ENCODE data around the gene C10orf88. TPM values are rescaled to one million over a fixed set of nuclear protein-coding genes. Genes with fewer than 3 reads are reported as not detected.

C10orf88 gene, protein sequence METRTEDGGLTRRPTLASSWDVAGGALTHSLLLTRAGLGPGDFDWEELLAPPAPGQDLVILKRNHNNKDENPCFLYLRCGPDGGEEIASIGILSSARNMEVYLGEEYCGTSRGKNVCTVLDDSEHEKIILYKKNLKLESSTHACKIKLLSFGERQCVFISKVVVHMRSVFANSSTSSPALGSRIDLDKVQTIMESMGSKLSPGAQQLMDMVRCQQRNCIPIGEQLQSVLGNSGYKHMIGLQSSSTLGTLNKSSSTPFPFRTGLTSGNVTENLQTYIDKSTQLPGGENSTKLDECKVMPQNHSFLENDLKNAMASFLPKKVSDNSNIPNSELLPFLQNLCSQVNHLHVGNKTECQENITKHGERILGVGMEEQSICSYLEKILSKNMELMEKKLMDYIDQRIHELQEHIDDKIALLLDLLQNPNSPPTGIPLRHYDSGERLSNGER
- total RNA-seq: 9.2 and 10.5 TPM in 2 replicates
- polyA plus RNA-seq: 7.2 and 7.5 TPM in 2 replicates

DNA sequence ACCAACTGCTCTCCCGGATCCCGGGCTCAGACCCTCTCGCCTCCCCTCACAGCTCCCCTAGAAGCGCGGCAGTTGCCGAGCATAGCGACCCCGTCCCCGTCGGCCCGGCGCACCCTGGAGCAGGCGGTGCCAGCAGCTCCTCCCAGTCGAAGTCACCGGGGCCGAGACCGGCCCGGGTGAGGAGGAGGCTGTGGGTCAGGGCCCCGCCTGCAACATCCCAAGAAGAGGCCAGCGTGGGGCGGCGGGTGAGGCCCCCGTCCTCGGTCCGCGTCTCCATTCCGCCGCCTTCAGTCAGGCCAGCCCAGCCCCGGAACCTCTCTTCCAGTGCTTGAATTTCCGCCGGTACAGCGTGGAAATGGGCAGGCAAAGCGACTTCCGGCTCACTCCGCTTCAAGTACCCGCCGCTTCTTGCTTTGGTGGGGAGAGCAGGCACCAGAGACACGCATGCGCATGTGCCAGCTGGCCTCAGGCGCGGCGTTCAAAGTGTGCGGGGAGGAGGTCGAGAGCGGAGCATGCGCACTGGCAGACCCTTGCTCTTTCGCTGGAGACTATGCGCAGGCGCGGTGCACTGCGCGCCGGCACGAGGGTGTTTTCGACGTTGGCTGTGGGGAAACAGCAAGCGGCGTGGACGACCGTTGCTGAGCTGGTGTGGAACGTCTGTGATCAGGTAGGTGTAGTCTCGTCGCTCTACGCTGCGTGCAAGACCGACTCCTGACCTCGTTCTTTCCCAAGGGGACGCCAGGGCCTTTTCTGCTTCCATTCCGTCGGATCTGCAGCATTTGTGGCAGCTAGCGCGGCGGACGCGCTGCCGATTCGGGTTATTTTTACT, at the start of gene C10orf88:
Gene C10orf88 (minus strand): TSS at position 326 of the 829 bp plus-strand sequence. CDS start 49 bp downstream, at position 277.
- peak; percentile 99 for DNase-seq (ENCODE audit: low spot score)
- no peaks in the 10 kb centered on the region for H3K9me3 ChIP-seq (ENCODE audit: low read depth)
- TF ChIP-seq EZH2phosphoT487 (IDR thresholded peaks at IDR 0.05; ENCODE audit: low read depth, severe bottlenecking, unreplicated experiment) (no peak), EZH2 (IDR thresholded peaks at IDR 0.05; ENCODE audit: borderline replicate concordance) (no peak)
- TF ChIP-seq, protein P1, sequence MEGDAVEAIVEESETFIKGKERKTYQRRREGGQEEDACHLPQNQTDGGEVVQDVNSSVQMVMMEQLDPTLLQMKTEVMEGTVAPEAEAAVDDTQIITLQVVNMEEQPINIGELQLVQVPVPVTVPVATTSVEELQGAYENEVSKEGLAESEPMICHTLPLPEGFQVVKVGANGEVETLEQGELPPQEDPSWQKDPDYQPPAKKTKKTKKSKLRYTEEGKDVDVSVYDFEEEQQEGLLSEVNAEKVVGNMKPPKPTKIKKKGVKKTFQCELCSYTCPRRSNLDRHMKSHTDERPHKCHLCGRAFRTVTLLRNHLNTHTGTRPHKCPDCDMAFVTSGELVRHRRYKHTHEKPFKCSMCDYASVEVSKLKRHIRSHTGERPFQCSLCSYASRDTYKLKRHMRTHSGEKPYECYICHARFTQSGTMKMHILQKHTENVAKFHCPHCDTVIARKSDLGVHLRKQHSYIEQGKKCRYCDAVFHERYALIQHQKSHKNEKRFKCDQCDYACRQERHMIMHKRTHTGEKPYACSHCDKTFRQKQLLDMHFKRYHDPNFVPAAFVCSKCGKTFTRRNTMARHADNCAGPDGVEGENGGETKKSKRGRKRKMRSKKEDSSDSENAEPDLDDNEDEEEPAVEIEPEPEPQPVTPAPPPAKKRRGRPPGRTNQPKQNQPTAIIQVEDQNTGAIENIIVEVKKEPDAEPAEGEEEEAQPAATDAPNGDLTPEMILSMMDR (IDR thresholded peaks at IDR 0.05; ENCODE audit: poor library complexity): no peak
- WGBS (ENCODE audit: low lambda C conversion rate, missing lambda C conversion rate): 11% methylated on average over 77 of the region's 77 CpGs
- H3K27me3 ChIP-seq: no peaks in the 10 kb centered on the region
- H3K4me3 ChIP-seq: peak within 1 kb of the TSS; percentile 35
- peak within 1 kb of the TSS; percentile 87 for H2AFZ ChIP-seq
- H4K20me1 ChIP-seq (ENCODE audit: insufficient read depth, poor library complexity, severe bottlenecking): no peaks in the 10 kb centered on the region
- H3K4me2 ChIP-seq: peak within 1 kb of the TSS; percentile 75
- peak within 1 kb of the TSS; percentile 87 for H3K27ac ChIP-seq
- no peaks in the 10 kb centered on the region for H3K9me2 ChIP-seq (replicated peaks; ENCODE audit: insufficient read depth)
- H3K36me3 ChIP-seq (replicated peaks; ENCODE audit: insufficient read depth, low read depth): no peaks in the 10 kb centered on the region
- peaks cover 19% of the 10 kb centered on the region for H3K79me2 ChIP-seq
- H3K4me1 ChIP-seq (ENCODE audit: insufficient read depth): peaks cover 14% of the 10 kb centered on the region

DNA sequence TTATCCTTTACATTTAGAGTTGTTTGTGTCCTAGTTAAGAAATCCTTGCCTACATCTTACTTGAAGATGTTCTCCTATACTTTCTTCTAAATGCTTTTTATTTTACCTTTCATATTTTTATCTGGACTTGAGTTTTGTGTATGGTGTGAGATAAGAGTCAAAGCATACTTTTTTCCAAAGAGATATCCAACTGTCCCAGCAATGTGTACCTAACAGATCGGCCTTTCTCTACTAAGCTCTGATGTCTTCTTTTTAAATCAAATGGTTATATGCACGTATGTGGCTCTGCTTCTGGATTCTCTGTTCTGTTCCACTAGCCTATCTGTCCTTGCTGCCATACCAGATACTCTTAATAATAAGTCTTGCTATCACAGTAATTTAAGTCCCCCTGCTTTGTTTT, 47.3 kb upstream of the C10orf88 start:
- H2AFZ ChIP-seq: no peak overlapping the region
- TF ChIP-seq, protein P1 (IDR thresholded peaks at IDR 0.05; ENCODE audit: poor library complexity): no peak
- no peak for TF ChIP-seq EZH2phosphoT487 (IDR thresholded peaks at IDR 0.05; ENCODE audit: low read depth, severe bottlenecking, unreplicated experiment)
- TF ChIP-seq EZH2 (IDR thresholded peaks at IDR 0.05; ENCODE audit: borderline replicate concordance): no peak
- H3K4me3 ChIP-seq: no peak overlapping the region
- no peaks in the 10 kb centered on the region for H3K9me3 ChIP-seq (ENCODE audit: low read depth)
- no peaks in the 10 kb centered on the region for H3K9me2 ChIP-seq (replicated peaks; ENCODE audit: insufficient read depth)
- peaks cover 92% of the 10 kb centered on the region for H3K79me2 ChIP-seq
- DNase-seq (ENCODE audit: low spot score): no peak
- H3K27me3 ChIP-seq: no peaks in the 10 kb centered on the region
- H3K4me1 ChIP-seq (ENCODE audit: insufficient read depth): peaks cover 4% of the 10 kb centered on the region
- no peak overlapping the region for H3K27ac ChIP-seq
- 97% methylated on average over 2 of the region's 2 CpGs for WGBS (ENCODE audit: low lambda C conversion rate, missing lambda C conversion rate)
- peaks cover 22% of the 10 kb centered on the region for H4K20me1 ChIP-seq (ENCODE audit: insufficient read depth, poor library complexity, severe bottlenecking)
- H3K36me3 ChIP-seq (replicated peaks; ENCODE audit: insufficient read depth, low read depth): no peaks in the 10 kb centered on the region
- no peak overlapping the region for H3K4me2 ChIP-seq

DNA sequence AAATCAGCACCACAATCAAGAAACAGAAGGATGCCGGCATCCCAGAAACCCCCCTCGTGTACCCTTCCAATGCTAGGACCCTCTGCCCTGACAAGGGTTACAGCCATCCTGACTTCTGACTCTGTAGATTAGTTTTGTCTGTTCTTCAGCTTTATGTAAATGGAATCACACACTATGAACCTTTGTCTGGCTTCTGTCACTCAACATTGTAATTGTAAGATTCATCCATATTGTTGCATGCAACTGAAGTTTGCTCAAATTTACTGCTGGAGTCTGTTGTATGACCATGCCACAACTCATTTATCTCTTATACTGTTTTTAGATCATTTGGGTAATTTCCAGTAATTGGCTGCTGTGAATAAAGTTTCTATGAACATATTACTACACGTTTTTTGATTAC, 46.1 kb upstream of the C10orf88 start:
- no peak overlapping the region for H2AFZ ChIP-seq
- H4K20me1 ChIP-seq (ENCODE audit: insufficient read depth, poor library complexity, severe bottlenecking): peaks cover 15% of the 10 kb centered on the region
- H3K79me2 ChIP-seq: peaks cover 80% of the 10 kb centered on the region
- H3K36me3 ChIP-seq (replicated peaks; ENCODE audit: insufficient read depth, low read depth): no peaks in the 10 kb centered on the region
- H3K4me2 ChIP-seq: no peak overlapping the region
- no peak for DNase-seq (ENCODE audit: low spot score)
- H3K4me1 ChIP-seq (ENCODE audit: insufficient read depth): peaks cover 4% of the 10 kb centered on the region
- H3K27me3 ChIP-seq: no peaks in the 10 kb centered on the region
- H3K4me3 ChIP-seq: no peak overlapping the region
- H3K9me2 ChIP-seq (replicated peaks; ENCODE audit: insufficient read depth): no peaks in the 10 kb centered on the region
- TF ChIP-seq EZH2 (IDR thresholded peaks at IDR 0.05; ENCODE audit: borderline replicate concordance): no peak
- TF ChIP-seq EZH2phosphoT487 (IDR thresholded peaks at IDR 0.05; ENCODE audit: low read depth, severe bottlenecking, unreplicated experiment): no peak
- TF ChIP-seq, protein P1 (IDR thresholded peaks at IDR 0.05; ENCODE audit: poor library complexity): no peak
- no peaks in the 10 kb centered on the region for H3K9me3 ChIP-seq (ENCODE audit: low read depth)
- 94% methylated on average over 3 of the region's 3 CpGs for WGBS (ENCODE audit: low lambda C conversion rate, missing lambda C conversion rate)
- H3K27ac ChIP-seq: no peak overlapping the region
